NCI-H82 (cell line): Measurements from ENCODE around the gene ADGRL4.
"Not testable (repeated sequence)": the region's sequence is repeated elsewhere in the genome, so short reads cannot be mapped to it uniquely, and the experiment has no call there.

ENCODE experiments used
- DNase-seq: peaks from one replicate; lab custom pipeline; 2025; lab: John Stamatoyannopoulos, UW

The ADGRL4 gene

GRCh38 chr1:79006564-79006963 lies at the start of gene ADGRL4:
Gene ADGRL4, minus strand, starts transcription at chr1:79006730. Its CDS starts 76 bp downstream, at chr1:79006654.
- no peak for DNase-seq

DNA sequence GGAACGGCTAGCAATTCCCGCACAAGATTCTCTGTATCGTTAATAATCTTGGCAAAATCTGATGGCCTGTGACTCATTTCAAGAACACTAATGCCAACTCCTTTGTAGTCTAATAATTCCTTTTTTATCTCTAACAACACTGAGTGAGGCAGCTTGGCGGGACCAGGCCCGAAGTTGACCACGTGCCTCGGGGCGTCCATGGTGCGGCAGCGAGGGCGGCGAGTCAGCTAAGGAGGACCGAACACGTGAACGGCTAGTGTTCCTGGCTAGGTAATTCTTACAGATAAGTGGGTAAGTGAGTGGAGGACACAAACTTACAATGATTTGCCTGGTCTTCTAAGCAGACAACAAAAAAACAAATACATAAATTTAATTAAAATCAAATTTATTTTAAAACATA lies 49.3 kb upstream of the ADGRL4 start:
- no peak for DNase-seq

DNA sequence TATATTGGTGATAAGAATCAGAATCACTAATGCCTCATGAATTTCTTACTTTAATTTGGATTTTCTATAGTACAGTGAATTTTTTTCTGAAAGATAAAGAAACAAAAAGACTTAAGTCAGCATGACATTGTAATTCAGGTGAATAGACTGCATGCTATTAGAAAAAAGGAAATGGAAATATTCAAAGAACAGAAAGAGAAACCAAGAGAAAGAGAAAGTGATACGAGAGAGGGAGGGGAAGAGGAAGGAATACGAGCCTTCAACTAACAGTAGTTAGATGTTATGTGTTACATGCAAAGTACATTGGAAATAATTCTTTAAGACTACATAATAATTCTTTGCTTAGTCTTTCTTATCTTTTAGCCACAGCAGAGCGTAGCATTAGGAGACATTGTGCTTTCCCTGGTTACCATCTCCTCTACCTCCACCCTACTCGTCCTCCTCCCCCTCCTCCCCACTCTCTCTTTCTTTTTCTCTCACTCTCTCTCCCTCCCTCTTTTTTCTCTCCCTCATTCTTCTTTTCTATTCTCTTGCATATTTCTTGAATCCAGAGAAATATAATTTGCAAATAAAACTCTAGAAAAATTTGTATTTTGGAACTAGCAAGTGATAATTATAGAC lies 46.4 kb upstream of the ADGRL4 start:
- no peak for DNase-seq

DNA sequence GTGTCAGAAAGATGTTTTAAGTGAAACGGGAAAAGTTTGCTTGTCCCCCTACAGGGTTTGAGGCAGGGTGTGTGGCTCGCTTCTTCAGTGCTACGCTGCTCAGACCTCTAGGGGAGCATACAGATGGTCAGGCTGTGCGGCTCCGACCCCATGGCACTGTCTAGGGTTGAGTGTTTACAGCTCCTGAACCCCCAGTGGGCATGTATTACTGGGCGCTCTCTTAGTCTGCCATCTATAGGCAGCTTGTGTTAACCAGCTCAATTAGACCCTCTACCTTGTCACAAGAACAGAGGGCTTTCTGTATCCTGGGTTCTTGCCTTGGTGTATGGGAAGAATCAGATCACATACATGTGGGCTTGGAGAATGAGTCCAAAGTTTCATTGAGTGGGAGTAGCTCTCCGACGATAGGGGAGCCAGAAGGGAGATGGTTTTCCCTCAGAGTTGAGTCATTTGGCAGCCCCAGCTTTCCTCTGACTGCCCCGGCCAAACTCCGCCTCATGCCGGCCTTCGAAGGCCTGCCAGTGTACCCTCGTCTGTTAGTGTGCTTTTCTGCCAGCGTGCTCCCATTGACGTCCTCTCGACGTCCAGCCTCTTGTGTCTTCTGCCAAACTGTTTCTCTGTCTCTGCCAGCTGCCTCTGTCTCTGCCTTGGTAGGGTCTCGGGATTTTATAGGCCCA lies 38.6 kb upstream of the ADGRL4 start:
- peak; percentile 55 for DNase-seq

GRCh38 chr1:79043506-79043905 lies 37.0 kb upstream of the ADGRL4 start:
- DNase-seq, result no peak

GRCh38 chr1:79042539-79042938 lies 36.0 kb upstream of the ADGRL4 start:
- DNase-seq, result peak; percentile 2

GRCh38 chr1:79042117-79042516 lies 35.6 kb upstream of the ADGRL4 start:
- DNase-seq, result no peak

- no peak for DNase-seq
Measured at GRCh38 chr1:79041666-79042065, 35.1 kb upstream of the ADGRL4 start.

DNA sequence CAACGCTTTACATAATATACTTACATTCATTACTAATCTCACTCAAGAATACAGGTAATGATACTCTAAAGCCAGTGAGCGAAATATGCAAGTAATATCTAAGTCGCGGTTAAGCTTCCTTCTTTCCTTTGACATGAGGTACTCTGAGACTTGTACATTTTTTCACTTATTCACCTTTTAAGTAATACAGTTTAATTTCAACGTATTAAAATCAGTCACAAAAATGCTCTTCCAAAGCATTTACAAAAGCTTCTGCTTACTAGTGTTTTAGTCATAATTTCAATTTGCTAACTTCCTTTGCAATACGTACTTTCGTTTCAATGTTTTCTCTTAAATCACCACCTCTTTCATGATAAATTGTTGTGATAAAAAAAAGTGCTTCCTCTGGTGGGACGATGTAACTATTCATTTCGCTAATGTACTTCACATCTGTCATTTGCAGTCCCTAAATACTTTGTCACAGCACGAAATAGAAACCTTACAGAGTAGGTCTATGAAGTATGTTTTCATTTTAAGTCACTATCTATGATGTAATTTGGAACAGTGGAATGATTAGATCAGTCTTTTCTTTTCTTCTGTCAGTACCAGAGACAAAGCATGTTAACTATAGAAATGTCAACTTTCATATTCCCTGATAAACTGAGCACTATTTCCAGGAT lies 34.0 kb upstream of the ADGRL4 start:
- DNase-seq, result no peak

DNA sequence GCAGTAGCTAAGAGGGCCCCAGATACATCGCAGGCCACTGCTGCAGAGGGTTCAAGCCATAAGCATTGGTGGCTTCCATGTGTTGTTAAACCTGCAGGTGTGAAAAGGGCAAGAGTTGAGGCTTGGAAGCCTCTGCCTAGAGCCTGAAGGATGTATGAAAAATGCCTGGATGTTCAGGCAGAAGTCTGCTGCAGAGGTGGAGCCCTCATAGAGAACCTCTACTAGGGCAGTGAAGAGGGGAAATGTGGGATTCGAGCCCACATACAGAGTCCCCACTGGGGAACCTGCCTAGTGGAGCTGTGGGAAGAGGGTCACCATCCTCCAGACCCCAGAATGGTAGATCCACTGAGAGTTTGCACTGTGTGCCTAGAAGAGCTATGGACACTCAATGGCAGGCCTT lies 30.6 kb upstream of the ADGRL4 start:
- no peak for DNase-seq

- DNase-seq, result no peak
Measured at GRCh38 chr1:79012500-79012899, 6.0 kb upstream of the ADGRL4 start.

GRCh38 chr1:79010589-79010988 lies 4.1 kb upstream of the ADGRL4 start:
- no peak for DNase-seq

- no peak for DNase-seq
Measured at GRCh38 chr1:79005945-79006344, 585 bp downstream of the ADGRL4 start.

DNA sequence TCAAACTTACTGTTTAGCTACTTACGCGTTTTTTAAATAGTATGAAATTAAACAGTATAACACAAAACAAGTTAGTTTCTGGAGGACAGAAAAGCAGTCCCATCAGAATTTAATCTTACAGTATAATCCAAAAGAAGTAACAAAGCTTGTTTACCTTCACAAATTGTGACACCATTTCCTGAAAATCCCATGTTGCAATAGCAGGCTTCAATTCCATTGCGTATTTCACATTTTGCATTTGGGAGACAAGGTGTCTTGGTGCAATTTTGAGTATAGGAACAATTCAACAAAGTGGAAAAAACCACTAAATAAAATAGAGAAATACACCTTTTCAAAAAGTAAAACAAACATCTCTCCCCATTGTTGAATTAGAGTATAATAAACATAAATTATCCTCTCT lies 1.6 kb downstream of the ADGRL4 start:
- DNase-seq, result no peak

GRCh38 chr1:78996791-78997190 lies 9.7 kb downstream of the ADGRL4 start:
- DNase-seq, result no peak

DNA sequence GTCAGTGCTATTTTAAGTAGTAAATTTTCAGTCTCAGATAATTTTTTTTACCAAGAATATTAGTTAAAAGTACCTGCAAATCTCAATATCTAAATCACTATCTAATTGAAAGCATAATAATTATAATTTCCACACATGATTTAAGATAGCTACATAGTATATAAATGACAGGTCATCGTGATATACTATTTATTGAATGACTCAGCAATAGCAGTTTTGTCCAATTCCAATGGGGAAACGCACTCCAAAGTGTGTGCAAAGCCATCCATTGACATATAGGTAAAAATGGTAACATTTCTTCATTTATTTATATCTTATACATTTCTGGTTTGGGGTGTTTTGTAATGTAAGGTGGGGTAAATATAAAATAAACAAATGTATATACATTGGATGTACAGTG lies 19.5 kb downstream of the ADGRL4 start:
- DNase-seq, result no peak

DNA sequence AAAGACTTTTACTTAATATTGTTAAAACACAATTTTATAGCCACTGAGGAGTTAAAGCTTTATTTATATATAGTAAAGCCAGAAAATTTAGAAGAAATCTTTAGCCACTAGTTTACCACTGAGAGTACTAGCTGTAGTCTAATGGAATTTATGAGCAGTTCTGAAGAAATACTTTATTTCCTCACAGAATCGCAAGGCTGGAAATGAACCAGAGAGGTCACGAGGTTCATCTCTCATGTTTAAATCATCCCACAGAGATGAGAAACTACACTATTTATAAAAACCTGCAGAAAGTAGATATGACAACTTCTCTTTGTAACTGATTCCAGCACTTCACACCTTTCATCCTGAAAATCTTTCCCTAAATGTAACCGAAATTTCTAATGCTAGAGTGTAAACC lies 26.0 kb downstream of the ADGRL4 start:
- no peak for DNase-seq

- no peak for DNase-seq
Measured at GRCh38 chr1:78972723-78973122, 33.8 kb downstream of the ADGRL4 start.

GRCh38 chr1:78967091-78967490 lies 39.4 kb downstream of the ADGRL4 start:
- DNase-seq, result not testable (repeated sequence)

DNA sequence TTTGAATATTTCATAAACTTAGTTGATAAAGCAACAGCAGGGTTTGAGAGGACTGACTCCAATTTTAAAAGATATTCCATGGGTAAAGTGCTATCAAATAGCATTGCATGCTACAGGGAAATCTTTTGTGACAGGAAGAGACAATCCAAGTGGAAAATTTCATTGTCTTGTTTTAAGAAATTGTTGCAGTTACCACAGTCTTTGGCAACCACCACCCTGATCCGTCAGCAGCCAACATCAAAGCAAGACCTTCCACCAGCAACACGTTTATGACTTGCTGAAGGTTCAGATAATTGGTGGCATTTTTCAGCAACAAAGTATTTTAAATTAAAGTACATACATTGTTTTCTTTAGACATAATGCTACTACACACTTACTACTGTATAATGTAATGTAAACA lies 47.8 kb downstream of the ADGRL4 start:
- DNase-seq, result no peak

DNA sequence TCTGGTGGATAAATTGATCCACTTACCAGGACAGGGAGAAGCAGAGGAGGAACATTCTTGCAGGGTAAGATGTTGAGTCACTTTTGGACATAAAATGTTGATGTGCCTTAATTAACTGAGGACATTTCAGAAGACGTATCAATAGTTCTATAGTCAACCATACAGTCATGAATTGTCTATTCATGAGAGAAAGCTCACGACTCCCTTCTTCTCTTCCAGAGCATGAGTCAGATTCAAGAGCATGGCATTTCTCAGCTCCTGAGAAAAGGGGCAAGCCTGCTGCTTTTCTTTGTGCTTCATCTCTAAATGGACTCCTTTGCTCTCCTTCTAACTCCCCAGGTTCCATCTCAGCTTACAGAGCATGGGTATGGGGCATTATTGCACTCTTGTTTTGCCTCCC lies 55.7 kb downstream of the ADGRL4 start:
- DNase-seq, result no peak

GRCh38 chr1:78949227-78949626 lies 57.3 kb downstream of the ADGRL4 start:
- no peak for DNase-seq

- DNase-seq, result no peak
Measured at GRCh38 chr1:78919150-78919549, 87.4 kb downstream of the ADGRL4 start.

- no peak for DNase-seq
Measured at GRCh38 chr1:78918157-78918556, 88.4 kb downstream of the ADGRL4 start.
